Measurements from ENCODE around the gene PTGS2.

The PTGS2 gene

GRCh38 chr1:186648613-186649012, 31.6 kb downstream of the PTGS2 start:
- TF ChIP-seq GATA3 (IDR thresholded peaks at IDR 0.05; ENCODE audit: low read depth, low read length) (no peak), GATA2 (IDR thresholded peaks at IDR 0.05; ENCODE audit: low read depth, low read length) (no peak)

GRCh38 chr1:186643614-186644013, 36.6 kb downstream of the PTGS2 start:
- TF ChIP-seq GATA3 (IDR thresholded peaks at IDR 0.05; ENCODE audit: low read depth, low read length) (no peak), GATA2 (IDR thresholded peaks at IDR 0.05; ENCODE audit: low read depth, low read length) (no peak)

DNA sequence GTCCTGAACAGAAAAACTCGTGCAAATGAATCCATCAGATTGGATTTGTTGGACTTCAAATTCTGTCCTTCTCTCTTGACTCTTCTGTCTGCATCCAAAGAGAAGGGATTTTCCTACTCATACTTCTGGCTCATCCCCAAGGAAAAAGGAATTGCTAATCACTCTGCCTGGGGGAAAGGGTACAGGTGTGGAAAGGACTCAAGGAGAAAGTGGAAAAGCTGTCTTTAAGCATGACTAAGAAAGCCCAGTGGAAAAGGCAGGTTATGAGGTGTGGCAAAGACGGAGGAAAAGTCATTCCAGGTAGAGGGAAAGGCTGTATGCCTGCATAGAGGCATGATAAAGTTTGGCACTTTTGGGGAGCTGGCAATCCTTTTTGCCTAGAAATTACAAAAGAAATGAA, 43.4 kb downstream of the PTGS2 start:
- TF ChIP-seq GATA3 (IDR thresholded peaks at IDR 0.05; ENCODE audit: low read depth, low read length), result no peak
- no peak for TF ChIP-seq GATA2 (IDR thresholded peaks at IDR 0.05; ENCODE audit: low read depth, low read length)

DNA sequence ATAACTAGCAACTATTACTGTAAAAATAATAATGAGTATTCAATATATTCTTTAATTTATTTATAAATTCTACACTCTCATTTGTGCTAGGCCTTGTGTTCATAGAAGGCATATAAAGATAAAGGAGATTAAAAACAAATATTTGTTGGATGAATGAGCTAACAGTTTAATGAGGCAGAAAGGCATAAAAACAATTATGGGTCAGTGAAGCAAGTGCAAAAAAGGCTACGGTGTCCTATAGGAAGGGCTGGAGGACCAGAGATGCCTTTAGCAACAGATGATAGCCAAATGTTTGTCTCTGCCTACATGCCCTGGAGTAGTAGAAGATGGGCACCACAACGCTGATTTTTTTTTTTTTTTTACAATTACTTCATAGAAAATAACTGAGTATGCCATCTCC, 45.7 kb downstream of the PTGS2 start:
- TF ChIP-seq GATA2 (IDR thresholded peaks at IDR 0.05; ENCODE audit: low read depth, low read length) (no peak), GATA3 (IDR thresholded peaks at IDR 0.05; ENCODE audit: low read depth, low read length) (no peak)

GRCh38 chr1:186633116-186633515, 47.1 kb downstream of the PTGS2 start:
- TF ChIP-seq GATA2 (IDR thresholded peaks at IDR 0.05; ENCODE audit: low read depth, low read length) (no peak), GATA3 (IDR thresholded peaks at IDR 0.05; ENCODE audit: low read depth, low read length) (no peak)

DNA sequence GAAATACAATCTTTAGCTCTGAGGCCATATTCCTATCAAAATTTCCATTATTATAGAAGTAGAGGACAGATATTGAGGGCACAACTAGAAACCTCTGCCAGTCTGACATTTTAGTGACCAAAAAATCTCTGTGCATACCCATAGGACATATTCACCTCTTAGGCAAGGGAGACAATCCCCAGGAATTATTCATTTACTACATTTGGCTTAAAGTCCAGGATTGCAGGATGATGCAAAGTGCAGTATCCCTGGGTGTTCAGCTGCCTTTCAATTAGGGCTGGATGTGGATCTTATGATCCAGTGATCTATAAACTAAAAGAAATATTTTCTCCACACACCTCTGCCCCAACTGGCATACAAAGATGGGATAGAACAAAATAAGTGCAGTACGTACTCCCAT, 50.9 kb downstream of the PTGS2 start:
- no peak for TF ChIP-seq GATA3 (IDR thresholded peaks at IDR 0.05; ENCODE audit: low read depth, low read length)
- no peak for TF ChIP-seq GATA2 (IDR thresholded peaks at IDR 0.05; ENCODE audit: low read depth, low read length)

- no peak for TF ChIP-seq GATA3 (IDR thresholded peaks at IDR 0.05; ENCODE audit: low read depth, low read length)
- TF ChIP-seq GATA2 (IDR thresholded peaks at IDR 0.05; ENCODE audit: low read depth, low read length), result no peak
Measured at GRCh38 chr1:186628910-186629309, 51.3 kb downstream of the PTGS2 start.

DNA sequence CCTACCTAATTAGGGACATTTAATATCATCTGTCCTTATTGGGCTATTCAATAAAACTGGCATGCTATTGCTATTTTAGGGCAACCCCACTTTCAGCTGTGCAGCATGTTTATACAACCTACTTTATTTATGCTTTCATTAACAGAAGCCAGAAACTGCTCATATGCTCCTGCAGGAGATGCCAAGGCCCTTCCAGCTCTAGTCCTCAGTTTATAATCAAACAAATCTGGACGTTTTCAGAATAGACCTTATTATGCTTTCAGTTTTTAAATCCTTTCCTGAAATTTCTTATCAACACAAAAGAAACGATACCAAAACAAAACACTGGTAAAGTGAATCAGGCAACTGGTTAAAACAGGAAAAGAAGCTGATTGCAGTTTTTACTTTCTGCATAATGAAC, 53.2 kb downstream of the PTGS2 start:
- TF ChIP-seq GATA2 (IDR thresholded peaks at IDR 0.05; ENCODE audit: low read depth, low read length), result no peak

DNA sequence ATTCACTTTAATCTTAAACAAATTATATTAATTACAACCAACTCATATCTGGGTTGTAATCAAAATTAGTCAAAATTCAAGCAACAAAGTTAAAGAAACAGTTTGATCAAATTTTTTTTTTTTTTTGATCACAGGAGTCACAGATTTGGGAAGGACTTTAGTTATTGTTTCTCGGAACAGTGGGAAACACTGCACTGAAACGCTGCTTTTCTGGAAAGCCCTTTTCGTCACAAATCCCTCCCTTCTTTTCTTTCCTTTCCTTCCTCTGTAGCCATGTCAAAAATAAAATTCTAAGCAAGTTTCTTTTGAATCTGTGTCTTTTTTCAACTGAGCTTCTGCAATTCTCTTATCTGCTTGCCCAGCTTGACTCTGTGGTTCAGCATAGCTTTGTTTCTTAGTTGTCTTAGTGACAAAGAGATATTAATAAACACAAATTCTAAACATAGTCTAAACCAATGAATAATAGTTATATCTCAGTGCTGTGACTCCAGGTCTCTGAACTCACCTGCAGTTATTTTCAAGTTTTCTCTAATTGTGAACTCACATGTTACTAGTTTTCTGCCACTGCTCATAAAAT, 53.8 kb downstream of the PTGS2 start:
- TF ChIP-seq GATA3 (IDR thresholded peaks at IDR 0.05; ENCODE audit: low read depth, low read length), result no peak
- TF ChIP-seq GATA2 (IDR thresholded peaks at IDR 0.05; ENCODE audit: low read depth, low read length), result no peak

- TF ChIP-seq GATA2 (IDR thresholded peaks at IDR 0.05; ENCODE audit: low read depth, low read length) (no peak), GATA3 (IDR thresholded peaks at IDR 0.05; ENCODE audit: low read depth, low read length) (no peak)
Measured at GRCh38 chr1:186623551-186623950, 56.7 kb downstream of the PTGS2 start.
